T follicular helper cell (primary cell): ENCODE measurements around the gene TSC22D1.
"Not testable (repeated sequence)": the region's sequence is repeated elsewhere in the genome, so short reads cannot be mapped to it uniquely, and the experiment has no call there.

Experiments used
- DNase-seq: peaks from one replicate; pipeline ENCODE4 v3.0.0-alpha.2; 2020; ENCODE audit warnings: low read depth

The TSC22D1 gene

GRCh38 chr13:44506251-44506650 lies 69.9 kb downstream of the TSC22D1 start:
- no peak for DNase-seq

- no peak for DNase-seq
Measured at GRCh38 chr13:44504116-44504515, 72.0 kb downstream of the TSC22D1 start.

- no peak for DNase-seq
Measured at GRCh38 chr13:44498969-44499368, 77.2 kb downstream of the TSC22D1 start.

GRCh38 chr13:44498502-44498901 lies 77.6 kb downstream of the TSC22D1 start:
- DNase-seq = no peak

- no peak for DNase-seq
Measured at GRCh38 chr13:44497801-44498200, 78.3 kb downstream of the TSC22D1 start.

GRCh38 chr13:44493213-44493812 lies 82.8 kb downstream of the TSC22D1 start:
- no peak for DNase-seq

- no peak for DNase-seq
Measured at GRCh38 chr13:44489751-44490150, 86.4 kb downstream of the TSC22D1 start.

GRCh38 chr13:44487989-44488388 lies 88.1 kb downstream of the TSC22D1 start:
- no peak for DNase-seq

GRCh38 chr13:44484562-44485138 lies 91.5 kb downstream of the TSC22D1 start:
- DNase-seq = no peak

GRCh38 chr13:44474122-44474910 lies 101.8 kb downstream of the TSC22D1 start:
- DNase-seq = no peak

GRCh38 chr13:44471686-44472085 lies 104.4 kb downstream of the TSC22D1 start:
- no peak for DNase-seq

GRCh38 chr13:44470638-44471562 lies 105.2 kb downstream of the TSC22D1 start:
- DNase-seq = no peak

- DNase-seq = no peak
Measured at GRCh38 chr13:44468874-44469273, 107.3 kb downstream of the TSC22D1 start.

GRCh38 chr13:44465318-44465717 lies 110.8 kb downstream of the TSC22D1 start:
- DNase-seq = no peak

GRCh38 chr13:44464471-44464870 lies 111.7 kb downstream of the TSC22D1 start:
- DNase-seq = no peak

- DNase-seq = no peak
Measured at GRCh38 chr13:44463759-44464158, 112.4 kb downstream of the TSC22D1 start.

GRCh38 chr13:44459674-44460073 lies 116.5 kb downstream of the TSC22D1 start:
- no peak for DNase-seq

GRCh38 chr13:44458313-44458975 lies 117.7 kb downstream of the TSC22D1 start:
- DNase-seq = no peak

GRCh38 chr13:44456212-44456611 lies 119.9 kb downstream of the TSC22D1 start:
- DNase-seq = not testable (repeated sequence)

GRCh38 chr13:44455769-44456168 lies 120.4 kb downstream of the TSC22D1 start:
- no peak for DNase-seq

GRCh38 chr13:44453881-44454280 lies 122.2 kb downstream of the TSC22D1 start:
- DNase-seq = no peak

GRCh38 chr13:44453069-44453468 lies 123.1 kb downstream of the TSC22D1 start:
- no peak for DNase-seq
